Skin of body (tissue), 2 donors: ENCODE data around the gene TMEM272. TPM values are rescaled to one million over a fixed set of nuclear protein-coding genes. Genes with fewer than 3 reads are reported as not detected.
"Not testable (repeated sequence)": the region's sequence is repeated elsewhere in the genome, so short reads cannot be mapped to it uniquely, and the experiment has no call there.

Experiments used
- DNase-seq: peaks from one replicate; lab custom pipeline; 2025; lab: John Stamatoyannopoulos, UW
- total RNA-seq: library from RNA; depleted of rRNA; stranded (reverse); fragments of >200 nt; gene quantifications from one replicate; pipeline ENCODE4 v1.2.3, GENCODE V29; 2014

Gene TMEM272
- total RNA-seq, 1 donor from 2014 or later, result not detected

DNA sequence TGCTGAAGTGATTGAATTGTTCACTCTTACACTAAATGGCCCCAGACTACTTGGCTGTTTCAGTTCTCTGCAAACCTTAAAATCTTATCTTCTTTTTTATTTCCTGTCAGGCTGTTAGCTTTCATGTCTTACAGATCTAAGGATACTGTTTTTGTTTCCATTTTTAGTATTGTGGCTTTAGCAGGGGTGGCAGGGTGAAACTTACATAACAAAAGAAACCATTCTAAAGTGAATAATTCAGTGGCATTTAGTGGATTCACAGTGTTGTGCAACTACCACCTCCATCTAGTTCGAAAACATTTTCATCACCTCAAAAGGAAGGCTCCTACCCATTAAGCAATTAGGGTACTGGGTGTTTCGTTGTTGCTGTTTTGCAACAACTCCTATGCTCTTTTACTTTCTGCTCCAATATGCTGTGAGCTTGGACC lies 19.8 kb downstream of the TMEM272 start:
- DNase-seq, result no peak

DNA sequence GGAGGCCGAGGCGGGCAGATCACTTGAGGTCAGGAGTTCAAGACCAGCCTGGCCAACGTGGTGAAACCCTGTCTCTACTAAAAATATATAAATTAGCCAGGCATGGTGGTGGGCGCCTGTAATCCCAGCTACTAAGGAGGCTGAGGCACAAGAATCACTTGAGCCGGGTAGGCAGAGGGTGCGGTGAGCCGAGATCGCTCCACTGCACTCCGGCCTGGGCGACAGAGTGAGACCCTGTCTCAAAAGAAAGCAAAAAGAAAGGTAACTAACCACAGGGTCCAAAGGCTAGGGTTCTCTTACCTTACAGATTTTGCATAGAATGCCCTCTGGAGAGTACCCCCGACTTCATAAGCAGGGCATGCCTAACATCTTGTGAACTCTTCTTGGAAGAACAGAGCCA lies 20.3 kb downstream of the TMEM272 start:
- DNase-seq, result not testable (repeated sequence)

DNA sequence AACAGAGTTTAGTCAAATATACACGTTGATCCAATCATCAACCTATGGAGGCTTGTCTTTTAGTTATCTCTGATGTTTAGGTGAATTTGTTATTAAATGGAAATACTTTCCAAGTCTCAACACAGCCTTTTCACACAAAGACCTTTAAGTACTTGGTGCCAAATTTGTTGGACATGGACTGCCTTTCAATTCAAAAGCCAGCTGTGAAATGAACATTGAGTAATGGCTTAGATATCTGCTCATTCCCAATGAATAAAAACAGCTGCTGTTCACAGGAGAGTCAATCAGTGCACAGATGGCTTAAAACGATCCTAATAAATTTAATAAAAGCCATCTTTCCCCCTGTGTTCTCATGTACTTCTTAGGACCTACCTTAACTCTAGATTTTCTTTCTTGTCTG lies 21.1 kb downstream of the TMEM272 start:
- no peak for DNase-seq

DNA sequence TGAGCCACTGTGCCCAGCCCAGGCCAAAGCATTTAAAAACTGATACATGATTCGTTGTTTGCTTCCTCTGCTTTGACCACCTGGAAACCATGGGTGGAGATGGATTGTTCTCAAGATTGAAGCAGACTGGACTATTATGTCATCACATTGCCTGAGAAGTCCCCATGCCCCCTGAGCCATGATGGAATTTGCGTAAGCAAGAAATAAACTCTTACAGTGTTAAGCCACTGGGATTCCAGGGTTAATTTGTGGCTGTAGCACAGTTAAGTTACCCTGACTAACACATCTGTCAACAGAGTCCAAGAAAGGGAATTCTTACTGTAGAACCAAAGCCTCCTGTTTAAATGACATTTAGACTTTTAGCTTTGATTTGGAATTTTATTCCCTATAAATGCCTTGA lies 21.6 kb downstream of the TMEM272 start:
- no peak for DNase-seq

DNA sequence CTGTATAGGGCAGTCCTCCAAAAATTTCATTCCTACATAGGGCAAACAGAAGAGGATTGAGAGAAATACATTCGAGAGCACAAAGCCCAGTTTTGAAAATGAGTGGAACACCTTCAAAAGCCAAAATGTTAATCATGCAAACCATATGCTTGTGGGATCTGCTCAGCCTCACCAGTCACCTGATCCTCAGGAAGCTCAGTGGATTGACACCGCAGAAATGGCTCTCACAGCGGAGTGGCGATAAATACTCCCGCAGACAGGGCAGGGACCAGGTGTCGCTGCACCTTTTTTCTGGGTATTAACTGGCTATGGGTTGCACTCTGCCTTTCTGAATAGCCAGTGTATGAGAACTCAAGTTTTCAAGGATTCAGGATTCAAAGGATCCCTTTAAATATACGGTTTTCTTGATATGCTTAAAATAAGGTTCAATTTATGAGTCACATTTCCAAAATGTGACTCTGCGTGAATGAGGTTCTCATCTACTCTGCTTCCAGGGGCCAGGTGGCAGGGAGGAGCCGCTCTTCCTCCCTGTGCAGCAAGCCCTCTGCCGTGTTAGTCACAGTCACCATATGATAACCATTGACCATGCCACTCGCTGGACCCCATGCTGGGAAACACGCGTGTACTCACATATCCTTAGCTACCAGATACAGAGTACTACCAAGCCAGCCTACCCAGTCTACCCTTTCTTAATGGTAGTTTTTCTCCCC lies 22.7 kb downstream of the TMEM272 start:
- no peak for DNase-seq

DNA sequence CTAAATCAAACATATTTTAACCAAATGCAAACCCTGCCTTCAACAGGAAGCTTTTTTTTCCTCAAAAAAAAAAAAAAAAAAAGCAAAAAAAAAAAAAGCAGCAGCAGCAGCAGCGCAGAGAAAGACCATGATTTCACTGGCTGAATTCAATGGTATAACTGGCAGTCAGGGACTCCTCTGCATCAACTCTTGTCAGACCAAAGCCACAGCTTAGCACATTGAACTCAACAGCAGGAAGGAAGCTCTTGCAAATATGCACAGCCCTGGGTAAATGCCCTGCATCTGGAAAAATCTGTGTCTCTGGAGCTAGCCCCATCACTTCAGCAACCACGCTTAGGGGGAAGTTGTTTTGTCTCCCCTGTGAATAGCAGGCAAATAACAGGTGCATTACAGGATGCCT lies 23.4 kb downstream of the TMEM272 start:
- no peak for DNase-seq

DNA sequence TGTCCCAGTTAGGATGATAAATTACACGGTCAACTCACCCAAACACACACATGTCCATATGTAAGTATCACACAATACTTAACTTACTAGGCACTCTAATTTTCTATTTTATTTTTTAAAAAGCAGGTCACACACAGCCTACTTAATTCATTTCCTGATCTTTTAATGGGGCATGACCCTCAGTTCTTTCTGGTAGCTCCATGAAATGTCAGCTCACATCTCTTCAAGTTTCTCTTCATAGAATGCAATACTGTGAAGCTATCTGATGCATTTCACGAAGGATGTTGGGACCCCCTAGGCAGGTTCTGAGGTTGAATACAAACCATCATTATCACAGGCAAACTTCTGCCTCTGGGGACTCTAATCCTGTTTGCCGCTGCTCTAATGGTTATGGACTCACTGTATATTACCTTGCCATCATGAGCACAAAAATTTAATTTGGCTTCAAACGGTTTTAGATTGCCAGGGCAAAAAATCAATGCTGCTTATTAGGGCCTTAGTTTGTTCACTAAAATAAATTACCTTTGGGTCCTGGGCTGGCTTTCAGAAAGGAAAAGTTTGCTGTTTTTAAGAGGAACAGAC lies 24.9 kb downstream of the TMEM272 start:
- DNase-seq, result no peak

DNA sequence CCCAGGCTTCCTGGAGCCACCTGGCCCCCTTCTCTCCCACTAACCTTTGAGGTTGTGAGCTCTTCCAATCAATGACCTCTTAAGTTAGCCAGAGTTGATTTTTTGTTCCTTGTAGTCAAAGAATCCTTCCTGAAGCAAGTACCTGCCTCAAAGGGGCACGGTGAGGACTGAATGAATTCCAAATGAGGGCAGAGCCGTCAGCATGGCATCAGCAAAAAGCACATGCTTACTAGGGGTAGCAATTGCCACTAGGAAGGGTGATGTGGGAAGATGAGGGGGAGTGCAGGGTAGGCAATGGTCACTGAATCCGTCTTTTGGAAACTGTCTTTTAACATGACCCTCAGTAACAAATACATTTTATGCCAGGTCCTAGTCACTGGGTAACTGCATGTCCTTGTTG lies 25.4 kb downstream of the TMEM272 start:
- DNase-seq, result no peak

DNA sequence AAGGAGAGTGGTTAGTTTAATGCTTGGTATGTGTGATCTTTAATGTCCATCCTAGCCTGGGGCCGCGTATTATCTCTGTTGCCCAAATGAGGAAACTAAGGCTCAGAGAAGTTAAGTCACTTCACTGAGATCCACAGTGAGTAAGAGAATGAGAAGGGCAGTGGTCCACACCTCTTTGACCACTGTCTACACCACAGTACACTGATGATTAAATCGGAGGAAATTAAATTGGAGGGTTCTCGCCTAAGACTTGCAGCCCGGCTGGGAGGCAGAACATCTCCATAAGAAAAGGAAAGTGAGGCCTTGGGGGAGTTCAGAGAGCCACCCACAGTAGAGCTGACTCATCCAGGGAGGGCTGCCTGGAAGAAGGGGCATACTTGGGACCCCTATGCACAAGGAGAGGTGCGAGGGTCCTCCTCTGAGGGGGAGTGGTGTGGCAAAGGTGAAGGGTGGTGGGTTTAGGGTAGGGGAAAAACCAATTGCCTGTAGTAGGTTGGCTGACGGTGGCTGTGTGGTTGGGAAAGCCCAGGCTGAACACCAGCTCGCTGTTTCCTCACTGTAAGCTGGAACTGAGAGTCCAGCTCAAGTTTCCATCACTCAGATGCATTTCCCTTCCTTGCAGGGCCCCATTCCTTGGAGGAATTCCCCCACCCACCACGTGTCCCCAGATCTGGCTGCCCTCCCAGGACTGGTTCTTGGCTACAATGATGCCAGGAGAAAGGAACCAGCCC lies 26.0 kb downstream of the TMEM272 start:
- no peak for DNase-seq

DNA sequence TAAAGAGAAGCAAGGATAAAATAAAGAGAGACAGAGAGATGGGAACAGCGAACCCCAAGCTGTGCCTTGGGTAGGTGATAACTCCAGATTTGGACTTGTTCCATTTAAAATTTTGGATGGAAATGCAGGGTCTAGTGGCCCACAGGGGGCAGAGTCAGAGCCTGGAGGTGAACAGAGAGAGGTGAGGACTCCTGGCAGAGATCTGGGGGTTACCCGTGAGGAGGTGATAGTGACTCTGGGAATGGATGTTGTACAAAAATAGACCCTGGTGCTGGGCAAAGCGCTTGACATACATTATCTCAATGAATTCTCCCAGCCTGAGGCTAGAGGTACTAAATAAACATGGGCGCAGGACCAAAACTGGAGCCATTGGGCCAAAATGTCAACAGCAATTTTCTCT lies 26.7 kb downstream of the TMEM272 start:
- no peak for DNase-seq

DNA sequence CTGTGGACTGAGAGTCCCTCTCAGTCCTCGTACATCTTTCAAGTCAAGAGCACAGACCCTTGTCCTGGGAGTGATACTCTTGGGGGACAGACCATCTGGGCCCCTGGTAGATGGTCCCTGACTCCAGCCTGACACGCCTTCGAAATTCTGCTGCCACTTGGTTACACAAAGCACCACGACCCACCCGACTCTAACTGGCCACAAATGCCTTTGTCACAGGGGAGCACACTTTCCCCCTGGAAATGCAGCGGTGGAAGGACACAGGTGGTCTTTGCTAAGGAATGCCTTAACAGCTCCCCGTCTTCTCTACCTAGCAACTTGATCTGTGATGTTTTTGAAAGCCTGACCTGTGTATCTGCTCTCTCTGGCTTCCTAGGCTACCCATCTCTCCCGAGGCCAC lies 27.3 kb downstream of the TMEM272 start:
- no peak for DNase-seq

DNA sequence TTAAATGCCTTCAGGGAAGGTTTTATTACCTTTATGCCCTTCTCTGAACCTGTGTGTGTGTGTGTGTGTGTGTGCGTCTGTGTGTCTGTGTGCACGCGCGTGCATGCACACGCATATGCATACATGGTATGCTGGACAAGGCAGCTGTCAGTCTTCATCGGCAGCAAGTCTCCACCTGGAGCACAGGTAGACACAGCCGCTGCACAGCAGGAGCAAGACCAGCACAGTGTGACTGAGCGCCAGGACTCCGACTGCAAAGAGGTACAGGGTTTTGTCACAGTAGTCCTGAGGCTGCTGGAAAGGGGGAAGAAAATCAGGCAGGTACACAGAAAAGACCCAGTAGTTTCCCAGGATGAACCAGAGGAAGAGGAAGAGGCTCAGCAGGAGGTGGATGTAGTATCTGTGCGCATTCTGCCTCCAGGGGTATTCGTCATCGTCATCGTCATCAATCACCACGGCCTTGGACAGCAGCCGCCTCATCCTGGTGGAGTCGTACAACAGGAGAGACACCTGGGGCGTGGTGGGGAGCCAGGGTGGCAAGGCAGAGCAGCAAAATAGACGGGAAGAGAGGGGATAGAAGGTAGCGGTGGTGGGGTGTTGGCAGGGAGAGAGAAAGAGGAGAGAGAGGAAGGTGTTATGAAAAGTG lies 28.2 kb downstream of the TMEM272 start:
- no peak for DNase-seq

DNA sequence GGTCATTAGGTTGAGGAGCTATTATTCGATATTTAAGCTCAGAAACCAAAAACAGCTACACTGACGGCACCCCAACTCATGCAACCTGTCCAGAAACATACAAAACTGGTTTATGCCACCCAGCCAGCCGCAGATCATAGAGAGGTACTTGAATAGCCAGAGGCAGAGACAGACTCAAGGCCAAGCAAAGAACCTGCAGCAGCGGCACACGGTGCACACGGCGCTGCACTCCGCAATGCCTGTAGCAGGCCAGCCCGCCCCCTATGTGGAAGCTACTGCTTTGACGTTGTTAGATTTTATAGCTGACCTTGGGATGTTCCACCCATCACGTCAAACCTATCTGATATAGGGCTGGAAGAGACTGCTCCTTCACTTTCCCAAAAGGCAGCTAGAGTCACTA lies 29.1 kb downstream of the TMEM272 start:
- DNase-seq, result no peak

DNA sequence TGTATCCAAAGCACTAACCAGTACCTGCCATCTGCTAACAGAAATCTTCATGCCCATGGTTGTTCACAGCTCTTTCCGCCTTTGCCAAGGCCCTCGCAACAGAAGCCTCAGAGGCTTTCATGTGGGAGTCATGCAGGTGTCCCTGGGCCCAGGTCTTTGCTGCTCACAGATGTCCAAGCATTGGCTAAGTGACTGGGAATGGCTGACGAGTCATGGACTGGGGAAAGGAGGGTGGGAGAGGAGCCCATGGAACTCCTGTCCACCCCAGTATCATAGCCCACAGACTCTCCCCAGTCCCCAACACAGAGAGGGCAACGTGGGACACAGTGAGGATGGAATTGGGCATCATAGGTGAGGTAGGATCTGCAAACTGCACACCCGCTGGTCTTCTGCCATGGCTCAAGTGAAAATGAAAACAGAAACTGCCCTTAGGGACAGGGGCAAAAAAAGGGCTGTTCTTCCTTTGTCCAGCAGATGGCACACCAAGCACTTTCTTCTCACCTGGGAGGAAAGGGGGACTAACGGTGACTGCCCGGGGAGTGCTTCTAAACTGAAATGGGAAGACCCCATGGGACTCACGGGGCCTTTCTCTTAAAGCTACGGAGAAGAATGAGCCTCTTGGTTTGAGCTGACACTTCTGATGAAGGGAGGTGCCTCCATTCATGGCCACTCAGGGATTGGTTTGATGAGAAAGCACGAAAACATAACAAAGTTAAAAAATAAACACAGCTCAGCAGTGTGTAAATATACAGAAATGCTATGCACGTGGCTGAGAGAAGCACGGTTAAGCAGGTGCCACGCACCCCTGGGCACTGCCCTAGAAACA lies 29.9 kb downstream of the TMEM272 start:
- DNase-seq, result peak; percentile 10

DNA sequence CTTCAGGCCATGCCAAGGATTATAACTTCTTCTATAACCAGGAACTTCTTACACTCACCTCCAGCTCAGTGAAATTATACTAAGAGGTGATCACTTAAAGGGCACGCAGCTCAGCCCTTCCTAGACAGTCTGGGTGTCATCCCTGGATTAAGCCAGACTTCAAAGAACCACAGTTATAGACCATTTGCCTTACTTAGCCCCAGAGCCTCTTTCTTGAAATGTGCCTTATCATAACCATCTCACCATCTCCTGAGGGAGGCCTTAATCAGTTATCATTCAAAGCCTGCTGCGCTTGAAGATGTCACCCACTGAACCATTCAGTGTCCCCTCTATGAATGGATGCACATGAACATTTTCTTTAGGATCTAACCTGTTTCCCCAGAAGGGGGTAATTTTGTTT lies 30.9 kb downstream of the TMEM272 start:
- no peak for DNase-seq

DNA sequence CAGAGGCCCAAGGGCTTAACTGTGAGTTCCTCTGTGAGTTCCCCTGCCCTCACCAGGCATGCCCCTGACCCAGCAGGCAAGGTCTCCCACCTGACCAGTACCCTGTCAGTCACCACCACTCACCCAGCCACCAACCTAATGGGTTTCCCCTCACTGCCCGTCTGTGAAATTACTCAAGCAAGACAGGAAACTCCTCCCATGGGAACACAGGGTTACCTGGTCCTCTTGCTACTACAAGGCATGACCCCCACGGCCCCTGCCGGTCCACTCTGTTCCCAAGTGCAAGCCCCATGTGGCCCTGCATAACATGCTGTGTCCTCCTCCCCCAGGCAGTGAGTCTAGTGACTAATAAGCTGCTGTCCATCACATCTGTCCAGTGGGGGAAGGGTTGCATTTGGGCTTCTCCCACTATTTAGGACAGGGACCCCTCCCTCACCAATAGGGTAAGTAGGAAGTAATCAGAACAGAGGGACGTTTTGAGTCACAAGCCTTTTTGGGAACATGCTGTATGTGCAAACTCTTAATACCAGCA lies 33.0 kb downstream of the TMEM272 start:
- DNase-seq, result no peak

DNA sequence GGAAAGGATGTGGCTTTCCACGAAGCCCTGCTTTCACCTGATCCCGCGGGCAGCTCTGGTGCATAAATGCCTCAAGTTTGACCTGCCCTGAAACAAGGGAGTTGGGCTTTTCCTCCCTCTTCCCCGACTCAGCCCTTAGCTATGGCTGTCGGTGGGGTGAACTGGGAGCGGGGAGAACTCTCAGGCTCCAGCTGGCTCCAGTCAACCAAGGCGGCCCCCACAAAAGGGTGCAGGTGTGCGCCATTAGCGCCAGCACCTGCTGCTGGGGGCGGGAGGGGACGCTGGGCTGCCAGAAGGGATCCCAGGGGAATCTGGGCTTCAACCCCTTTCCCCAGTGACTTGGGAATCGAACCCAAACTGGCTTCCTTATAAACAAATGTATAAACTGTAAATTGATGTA lies 33.9 kb downstream of the TMEM272 start:
- no peak for DNase-seq

DNA sequence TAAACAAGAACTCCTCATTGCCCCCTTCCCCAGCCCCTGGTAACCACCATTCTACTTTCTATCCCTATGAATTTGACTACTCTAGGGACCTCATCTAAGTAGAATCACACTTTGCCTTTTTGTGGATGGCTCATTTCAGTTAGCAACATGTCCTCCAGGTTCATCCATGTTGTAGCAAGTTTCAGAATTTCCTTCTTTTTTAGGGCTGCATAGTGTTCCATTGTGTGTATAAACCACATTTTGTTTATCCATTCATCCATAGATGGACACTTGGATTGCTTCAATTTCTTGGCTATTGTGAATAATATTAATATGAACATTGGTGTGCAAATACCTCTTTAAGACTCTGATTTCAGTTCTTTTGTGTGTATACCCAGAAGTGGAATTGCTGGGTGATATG lies 36.2 kb downstream of the TMEM272 start:
- no peak for DNase-seq

DNA sequence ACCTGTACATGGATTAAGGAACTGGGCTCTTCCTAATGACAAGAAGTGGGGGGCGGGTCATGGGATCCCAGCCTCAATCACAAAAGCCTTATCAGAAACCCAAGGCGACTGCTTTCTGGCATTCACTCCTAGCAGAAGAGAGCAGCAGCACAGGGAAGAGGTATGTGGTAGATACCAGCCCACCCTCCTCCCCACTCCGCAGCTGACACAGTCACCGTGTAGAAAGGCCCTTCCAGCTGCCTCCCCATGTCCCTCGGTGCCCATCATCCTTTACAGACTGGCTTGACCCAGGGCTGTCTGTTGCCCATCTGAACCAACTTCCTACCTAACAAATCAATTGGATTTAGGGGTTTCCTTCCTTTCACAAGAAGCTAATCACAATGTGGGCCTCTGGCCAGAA lies 37.9 kb downstream of the TMEM272 start:
- DNase-seq, result no peak

DNA sequence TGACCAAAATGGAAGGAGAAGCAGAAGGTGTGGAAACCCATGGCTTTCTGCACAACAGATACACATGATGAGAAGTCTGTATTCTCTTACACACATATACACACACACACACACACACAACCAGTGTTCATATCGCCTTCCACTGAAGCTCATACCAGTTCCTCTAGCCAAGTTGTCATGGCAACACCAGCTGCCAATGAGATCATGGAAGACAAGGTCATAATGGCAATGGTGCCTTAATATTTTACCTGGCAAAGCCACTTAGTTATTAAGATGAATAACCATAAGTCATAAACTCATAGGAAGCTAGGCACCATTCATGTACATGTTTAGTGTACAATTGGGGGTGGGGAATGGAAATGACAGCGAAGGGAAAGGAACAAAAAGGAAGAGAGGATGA lies 38.4 kb downstream of the TMEM272 start:
- DNase-seq, result no peak

DNA sequence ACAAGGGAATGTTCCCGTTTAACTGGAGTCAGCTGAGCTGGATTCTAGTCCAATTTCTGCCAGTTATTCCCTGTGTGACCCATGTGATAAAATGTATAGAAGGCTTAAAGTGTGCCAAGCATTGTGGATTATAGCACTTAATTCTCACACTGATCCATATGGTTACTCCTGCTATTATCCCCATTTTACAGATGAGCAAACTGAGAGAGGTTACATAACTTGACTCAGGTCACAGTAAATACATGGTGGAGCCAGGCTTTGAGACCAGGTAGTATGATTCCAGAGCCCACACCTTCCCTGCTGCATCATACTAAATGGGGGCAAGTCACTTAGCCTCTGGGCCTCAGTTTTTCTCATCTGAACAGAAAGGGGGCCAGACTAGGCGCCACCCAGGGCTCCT lies 39.1 kb downstream of the TMEM272 start:
- DNase-seq, result no peak
